CD14-positive monocyte (primary cell): ENCODE measurements around the gene RPL29. TPM values are rescaled to one million over a fixed set of nuclear protein-coding genes. Genes with fewer than 3 reads are reported as not detected.

Source experiments
- DNase-seq, 3 donors: peaks; one replicate each; pipeline ENCODE4 v3.0.0-alpha.2; 2011 to 2022
- H2AFZ ChIP-seq: 2 replicates; pipeline ENCODE4 v1.6.0; 2012; ENCODE audit warnings: mild to moderate bottlenecking, low read depth, low read length, inconsistent platforms; ENCODE audit not compliant: insufficient read depth, poor library complexity, severe bottlenecking
- H3K27ac ChIP-seq, 2 donors: 1 replicate in 1 of 2; 2 replicates in 1 of 2; pipeline ENCODE4 v1.5.1; 2012 to 2013; ENCODE audit warnings: low read length in 2 of 2, control low read depth in 1 of 2, inconsistent platforms in 1 of 2, low read depth in 1 of 2, mild to moderate bottlenecking in 1 of 2
- H3K27me3 ChIP-seq, 2 donors: one replicate each; pipeline versions ENCODE4 v1.6.0 to v1.6.1; 2011 to 2013; ENCODE audit warnings: low read length in 2 of 2; ENCODE audit not compliant: control insufficient read depth in 2 of 2, insufficient read depth in 2 of 2
- H3K36me3 ChIP-seq, 2 donors: replicated peaks in 1 of 2; 1 replicate in 1 of 2; 2 replicates in 1 of 2; pipeline versions ENCODE4 v1.5.1 to v1.6.1; 2012 to 2013; ENCODE audit warnings: low read length in 2 of 2, control low read depth in 1 of 2, inconsistent platforms in 1 of 2, mild to moderate bottlenecking in 1 of 2; ENCODE audit not compliant: insufficient read depth in 2 of 2, control insufficient read depth in 1 of 2
- H3K4me1 ChIP-seq, 2 donors: 1 replicate in 1 of 2; 2 replicates in 1 of 2; pipeline versions ENCODE4 v1.5.1 to v1.6.1; 2012 to 2013; ENCODE audit warnings: low read length in 2 of 2, control low read depth in 1 of 2, inconsistent platforms in 1 of 2, mild to moderate bottlenecking in 1 of 2, moderate library complexity in 1 of 2; ENCODE audit not compliant: insufficient read depth in 2 of 2, control insufficient read depth in 1 of 2
- H3K4me2 ChIP-seq: replicated peaks from 2 replicates; pipeline ENCODE3; 2012; ENCODE audit warnings: low read length, moderate library complexity, mild to moderate bottlenecking; ENCODE audit not compliant: poor library complexity, severe bottlenecking; ENCODE audit errors: extremely low read depth
- H3K4me3 ChIP-seq, 3 experiments: fragments of 200-600 bp in 1 of 3; sonication (generic) in 1 of 3; replicated peaks in 1 of 3; 1 replicate in 2 of 3; 2 replicates in 1 of 3; pipeline ENCODE4 v1.5.1; 2011 to 2013; ENCODE audit warnings: low read length in 3 of 3, mild to moderate bottlenecking in 3 of 3, control low read depth in 2 of 3, low read depth in 2 of 3, inconsistent platforms in 1 of 3, moderate library complexity in 1 of 3
- H3K79me2 ChIP-seq: 2 replicates; pipeline ENCODE4 v1.6.0; 2012; ENCODE audit warnings: mild to moderate bottlenecking, control low read depth, inconsistent platforms, low read length, moderate library complexity; ENCODE audit not compliant: insufficient read depth
- H3K9ac ChIP-seq: 2 replicates; pipeline ENCODE4 v1.6.0; 2017; ENCODE audit warnings: low read length, mild to moderate bottlenecking; ENCODE audit not compliant: insufficient read depth, poor library complexity, severe bottlenecking
- H3K9me3 ChIP-seq, 2 donors: replicated peaks in 1 of 2; 1 replicate in 1 of 2; 2 replicates in 1 of 2; pipeline versions ENCODE4 v1.5.1 to v1.6.1; 2012 to 2013; ENCODE audit warnings: low read length in 2 of 2, control low read depth in 1 of 2; ENCODE audit not compliant: control insufficient read depth in 1 of 2, insufficient read depth in 1 of 2
- H4K20me1 ChIP-seq: 2 replicates; pipeline ENCODE4 v1.6.0; 2012; ENCODE audit warnings: mild to moderate bottlenecking, low read length, control low read depth, moderate library complexity; ENCODE audit not compliant: insufficient read depth
- H3K27ac Mint-ChIP-seq, 7 donors: one replicate each; pipeline ENCODE4 v1.8.0; 2020; ENCODE audit warnings: mild to moderate bottlenecking in 7 of 7, mixed read lengths in 7 of 7, moderate library complexity in 6 of 7, inconsistent platforms in 2 of 7
- H3K27me3 Mint-ChIP-seq, 3 donors: one replicate each; pipeline ENCODE4 v1.8.0; 2021 to 2022; ENCODE audit warnings: low read depth in 3 of 3, mild to moderate bottlenecking in 3 of 3, mixed read lengths in 3 of 3, moderate library complexity in 3 of 3, inconsistent platforms in 1 of 3
- H3K36me3 Mint-ChIP-seq, 2 donors: one replicate each; pipeline ENCODE4 v1.8.0; 2020; ENCODE audit warnings: mixed read lengths in 2 of 2, inconsistent platforms in 1 of 2, mild to moderate bottlenecking in 1 of 2
- H3K4me1 Mint-ChIP-seq: one replicate; pipeline ENCODE4 v1.8.0; 2020; ENCODE audit warnings: mild to moderate bottlenecking, mixed read lengths
- H3K4me3 Mint-ChIP-seq, 2 donors: one replicate each; pipeline ENCODE4 v1.8.0; 2020; ENCODE audit warnings: mild to moderate bottlenecking in 2 of 2, mixed read lengths in 2 of 2, moderate library complexity in 1 of 2
- H3K9me3 Mint-ChIP-seq, 7 donors: one replicate each; pipeline ENCODE4 v1.8.0; 2020 to 2022; ENCODE audit warnings: mixed read lengths in 7 of 7, mild to moderate bottlenecking in 6 of 7, moderate library complexity in 6 of 7, inconsistent platforms in 2 of 7
- WGBS: methylation state at CpG from one replicate; pipeline ENCODE4 v1.1.5; 2013; ENCODE audit warnings: missing lambda C conversion rate; ENCODE audit not compliant: insufficient coverage; 5-methylcytosine and 5-hydroxymethylcytosine counted together
- intact Hi-C, 2 donors: fragments of 100-400 bp; cut with micrococcal nuclease; formaldehyde crosslinking; loops; one replicate each; pipeline versions ENCODE4 v1.15.0 to v1.15.1; 2023
- polyA plus RNA-seq, 3 donors: library from polyadenylated mRNA; depleted of rRNA in 1 of 3; unstranded in 2 of 3; stranded (reverse) in 1 of 3; fragments of 300-500 nt in 2 of 3; fragments of >200 nt in 1 of 3; fragmentation: Illumina TruSeq in 2 of 3; gene quantifications; 1 replicate in 2 of 3; 2 replicates in 1 of 3; pipeline ENCODE4 v1.2.3, GENCODE V29; 2012 to 2021
- TF ChIP-seq, protein P1 (sequence below): fragments of 200-600 bp; IDR thresholded peaks from one replicate; pipeline ENCODE4 v1.8.0; 2022; ENCODE audit warnings: antibody characterized with exemption, mild to moderate bottlenecking

Gene RPL29
- polyA plus RNA-seq, 3 donors = 753 to 2,360 (median 856) TPM

DNA sequence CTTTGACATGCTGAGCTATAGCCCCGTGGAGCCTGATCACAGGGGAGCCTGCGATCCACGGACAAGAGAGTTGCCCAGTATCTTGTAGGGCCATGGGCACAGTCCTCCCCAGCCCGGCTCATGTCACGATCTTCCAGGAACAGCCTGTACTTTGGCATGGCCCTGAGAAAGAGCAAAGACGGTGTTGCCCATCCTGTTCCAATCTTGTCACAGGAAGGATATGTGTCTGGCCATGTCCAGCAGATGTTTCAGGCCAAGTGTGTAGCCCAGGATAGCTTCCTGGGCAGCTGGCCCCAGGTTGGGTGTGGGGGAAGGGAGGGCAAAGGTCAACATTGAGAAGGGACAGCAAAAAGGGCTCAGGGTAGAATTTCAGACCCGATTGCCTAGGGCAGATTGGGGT is 17.0 kb upstream of the RPL29 start:
- H4K20me1 ChIP-seq = no peaks in the 10 kb centered on the region
- H3K4me2 ChIP-seq = no peak overlapping the region
- no peaks in the 10 kb centered on the region for H3K9me3 ChIP-seq
- intact Hi-C loops = no loop called here
- no peaks in the 10 kb centered on the region for H3K36me3 ChIP-seq
- H3K27me3 Mint-ChIP-seq = peaks cover 0 to 4% (median 1%) of the 10 kb centered on the region in 3 donors
- H3K4me1 ChIP-seq = no peaks in the 10 kb centered on the region
- H3K27ac ChIP-seq = no peak overlapping the region
- TF ChIP-seq, protein P1, sequence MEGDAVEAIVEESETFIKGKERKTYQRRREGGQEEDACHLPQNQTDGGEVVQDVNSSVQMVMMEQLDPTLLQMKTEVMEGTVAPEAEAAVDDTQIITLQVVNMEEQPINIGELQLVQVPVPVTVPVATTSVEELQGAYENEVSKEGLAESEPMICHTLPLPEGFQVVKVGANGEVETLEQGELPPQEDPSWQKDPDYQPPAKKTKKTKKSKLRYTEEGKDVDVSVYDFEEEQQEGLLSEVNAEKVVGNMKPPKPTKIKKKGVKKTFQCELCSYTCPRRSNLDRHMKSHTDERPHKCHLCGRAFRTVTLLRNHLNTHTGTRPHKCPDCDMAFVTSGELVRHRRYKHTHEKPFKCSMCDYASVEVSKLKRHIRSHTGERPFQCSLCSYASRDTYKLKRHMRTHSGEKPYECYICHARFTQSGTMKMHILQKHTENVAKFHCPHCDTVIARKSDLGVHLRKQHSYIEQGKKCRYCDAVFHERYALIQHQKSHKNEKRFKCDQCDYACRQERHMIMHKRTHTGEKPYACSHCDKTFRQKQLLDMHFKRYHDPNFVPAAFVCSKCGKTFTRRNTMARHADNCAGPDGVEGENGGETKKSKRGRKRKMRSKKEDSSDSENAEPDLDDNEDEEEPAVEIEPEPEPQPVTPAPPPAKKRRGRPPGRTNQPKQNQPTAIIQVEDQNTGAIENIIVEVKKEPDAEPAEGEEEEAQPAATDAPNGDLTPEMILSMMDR = no peak
- no peaks in the 10 kb centered on the region for H3K36me3 Mint-ChIP-seq
- no peak overlapping the region for H3K9ac ChIP-seq
- no peaks in the 10 kb centered on the region for H3K79me2 ChIP-seq
- H3K27me3 ChIP-seq = no peaks in the 10 kb centered on the region
- no peak for DNase-seq
- peak overlapping the region in 1 of 7 donors; percentile 28 for H3K27ac Mint-ChIP-seq
- WGBS = 75% methylated on average over 6 of the region's 7 CpGs
- no peak overlapping the region for H3K4me3 ChIP-seq
- no peaks in the 10 kb centered on the region for H3K9me3 Mint-ChIP-seq
- H3K4me3 Mint-ChIP-seq = no peak overlapping the region
- no peak overlapping the region for H2AFZ ChIP-seq
- H3K4me1 Mint-ChIP-seq = peaks cover 4% of the 10 kb centered on the region

DNA sequence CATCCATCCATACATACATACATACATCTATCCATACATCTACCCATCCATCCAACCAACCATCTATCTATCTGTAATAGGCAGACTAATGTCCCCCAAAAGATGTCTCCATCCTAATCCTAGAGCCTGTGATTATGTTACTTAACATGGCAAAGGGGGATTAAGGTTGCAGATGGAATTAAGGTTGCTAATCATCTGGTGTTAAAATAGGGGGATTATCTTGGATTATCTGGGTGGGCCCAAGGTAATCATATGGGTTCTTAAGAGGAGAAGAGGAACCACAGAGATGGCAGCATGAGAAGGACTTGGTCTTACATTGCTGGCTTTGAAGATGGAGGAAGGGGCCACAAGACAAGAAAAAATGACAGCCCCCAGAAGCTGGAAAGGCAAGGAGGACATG is 14.7 kb upstream of the RPL29 start:
- Mint-ChIP-seq H3K4me3 (no peak overlapping the region), H3K4me1 (peaks cover 18% of the 10 kb centered on the region), H3K36me3 (no peaks in the 10 kb centered on the region), H3K27ac (no peak overlapping the region), H3K9me3 (no peaks in the 10 kb centered on the region), H3K27me3 (peaks cover 0 to 1% (median 1%) of the 10 kb centered on the region in 3 donors)
- Histone ChIP-seq H3K4me1 (peaks cover 15 to 17% of the 10 kb centered on the region in 2 donors), H3K9ac (no peak overlapping the region), H2AFZ (no peak overlapping the region), H3K4me3 (no peak overlapping the region), H3K4me2 (no peak overlapping the region), H3K36me3 (no peaks in the 10 kb centered on the region), H3K27me3 (no peaks in the 10 kb centered on the region), H3K79me2 (no peaks in the 10 kb centered on the region), H3K9me3 (no peaks in the 10 kb centered on the region), H3K27ac (no peak overlapping the region), H4K20me1 (no peaks in the 10 kb centered on the region)
- TF ChIP-seq, protein P1 = no peak
- DNase-seq = no peak
- intact Hi-C loops = no loop called here
